Esophagus squamous epithelium (tissue), 5 donors: ENCODE measurements around the gene IMMP2L. TPM values are rescaled to one million over a fixed set of nuclear protein-coding genes. Genes with fewer than 3 reads are reported as not detected.

Experiments used
- DNase-seq: peaks from one replicate; lab custom pipeline; 2025; lab: John Stamatoyannopoulos, UW
- H3K27ac ChIP-seq, 4 donors: fragments of 200-600 bp; sonication (generic); one replicate each; pipeline ENCODE4 v1.5.1; 2016 to 2019; ENCODE audit warnings: mild to moderate bottlenecking in 1 of 4
- H3K27me3 ChIP-seq, 4 donors: fragments of 200-600 bp; sonication (generic); 1 replicate in 3 of 4; 2 replicates in 1 of 4; pipeline versions ENCODE4 v1.5.1 to v1.6.0; 2017 to 2021; ENCODE audit warnings: antibody characterized with exemption in 1 of 4
- H3K36me3 ChIP-seq, 3 donors: fragments of 200-600 bp; sonication (generic); one replicate each; pipeline ENCODE4 v1.5.1; 2016 to 2019
- H3K4me1 ChIP-seq, 3 donors: fragments of 200-600 bp; sonication (generic); one replicate each; pipeline ENCODE4 v1.5.1; 2017 to 2019
- H3K4me3 ChIP-seq, 4 donors: fragments of 200-600 bp; sonication (generic); 1 replicate in 3 of 4; 2 replicates in 1 of 4; pipeline ENCODE4 v1.5.1; 2016 to 2019; ENCODE audit warnings: mild to moderate bottlenecking in 2 of 4, moderate library complexity in 1 of 4
- H3K9me3 ChIP-seq, 3 donors: fragments of 200-600 bp; sonication (generic); one replicate each; pipeline ENCODE4 v1.5.1; 2016 to 2019
- CTCF ChIP-seq, 6 experiments: fragments of 450-650 bp in 4 of 6; fragments of 200-600 bp in 2 of 6; sonication (generic) in 2 of 6; IDR thresholded peaks; one replicate each; pipeline ENCODE4 v1.5.1; 2016 to 2019; ENCODE audit warnings: antibody characterized with exemption in 6 of 6, mild to moderate bottlenecking in 4 of 6, moderate library complexity in 4 of 6
- POLR2A ChIP-seq, 4 donors: fragments of 450-650 bp; IDR thresholded peaks; one replicate each; pipeline ENCODE4 v1.6.1; 2017; ENCODE audit warnings: antibody characterized with exemption in 4 of 4, mild to moderate bottlenecking in 4 of 4, moderate library complexity in 3 of 4
- WGBS, 2 donors: methylation state at CpG; one replicate each; pipeline ENCODE4 v1.1.5; 2018; 5-methylcytosine and 5-hydroxymethylcytosine counted together
- intact Hi-C: fragments of 100-400 bp; cut with DNase I; formaldehyde crosslinking; loops from one replicate; pipeline ENCODE4 v1.15.0; 2022
- total RNA-seq, 4 donors: library from RNA; depleted of rRNA; stranded (reverse); fragments of >200 nt; gene quantifications; one replicate each; pipeline ENCODE4 v1.1.0, GENCODE V29; 2016
- donor health status: DM: yes; HTN: yes; CAD: no.

Gene IMMP2L
- total RNA-seq, 4 donors from 2014 or later = 1.6 to 21.7 (median 5.4) TPM

GRCh38 chr7:111374027-111374426 is 188.3 kb downstream of the IMMP2L start:
- intact Hi-C loops = no loop called here
- DNase-seq = no peak

GRCh38 chr7:111371437-111371836 is 190.9 kb downstream of the IMMP2L start:
- 86 to 88% methylated on average over 1 of the region's 1 CpG for WGBS, 2 donors
- TF ChIP-seq POLR2A (IDR thresholded peaks at IDR 0.05) = no peak
- TF ChIP-seq CTCF (IDR thresholded peaks at IDR 0.05) = no peak
- DNase-seq = no peak
- intact Hi-C loops = no loop called here
- no peaks in the 10 kb centered on the region for H3K36me3 ChIP-seq
- no peaks in the 10 kb centered on the region for H3K4me1 ChIP-seq
- no peaks in the 10 kb centered on the region for H3K27me3 ChIP-seq
- no peak overlapping the region for H3K4me3 ChIP-seq
- H3K9me3 ChIP-seq = no peaks in the 10 kb centered on the region
- no peak overlapping the region for H3K27ac ChIP-seq

More at GRCh38 chr7:111374027-111374426, 188.3 kb downstream of the IMMP2L start:
- Histone ChIP-seq H3K27ac (no peak overlapping the region), H3K9me3 (no peaks in the 10 kb centered on the region), H3K4me1 (no peaks in the 10 kb centered on the region), H3K4me3 (no peak overlapping the region), H3K27me3 (no peaks in the 10 kb centered on the region), H3K36me3 (no peaks in the 10 kb centered on the region)
- TF ChIP-seq POLR2A (IDR thresholded peaks at IDR 0.05) (no peak), CTCF (IDR thresholded peaks at IDR 0.05) (no peak)

GRCh38 chr7:111370002-111370401 is 192.3 kb downstream of the IMMP2L start:
- Histone ChIP-seq H3K27me3 (no peaks in the 10 kb centered on the region), H3K4me3 (no peak overlapping the region), H3K9me3 (no peaks in the 10 kb centered on the region), H3K4me1 (no peaks in the 10 kb centered on the region), H3K36me3 (no peaks in the 10 kb centered on the region), H3K27ac (no peak overlapping the region)
- TF ChIP-seq CTCF (IDR thresholded peaks at IDR 0.05) (no peak), POLR2A (IDR thresholded peaks at IDR 0.05) (no peak)
- no peak for DNase-seq
- intact Hi-C loops = no loop called here
- 36 to 80% methylated on average over 1 of the region's 1 CpG for WGBS, 2 donors

- H3K4me1 ChIP-seq = peaks cover 0 to 7% (median 3%) of the 10 kb centered on the region in 3 donors
- WGBS, 2 donors = 92% methylated on average over 3 of the region's 3 CpGs
- H3K27me3 ChIP-seq = no peaks in the 10 kb centered on the region
Observed at GRCh38 chr7:111368381-111369065, 193.8 kb downstream of the IMMP2L start.

More at GRCh38 chr7:111368381-111369065, 193.8 kb downstream of the IMMP2L start:
- Histone ChIP-seq H3K36me3 (no peaks in the 10 kb centered on the region), H3K4me3 (no peak overlapping the region), H3K27ac (no peak overlapping the region), H3K9me3 (no peaks in the 10 kb centered on the region)
- TF ChIP-seq CTCF (IDR thresholded peaks at IDR 0.05) (no peak), POLR2A (IDR thresholded peaks at IDR 0.05) (no peak)
- intact Hi-C loops = no loop called here
- no peak for DNase-seq
